NCI-H187 treated with DMSO at 0.1 percent for 48 hours (cell line): ENCODE results near the gene OPRM1.
"Not testable (repeated sequence)": the region's sequence is repeated elsewhere in the genome, so short reads cannot be mapped to it uniquely, and the experiment has no call there.

Experiments
- DNase-seq: peaks from one replicate; lab custom pipeline; 2025; lab: John Stamatoyannopoulos, UW

Gene OPRM1

DNA sequence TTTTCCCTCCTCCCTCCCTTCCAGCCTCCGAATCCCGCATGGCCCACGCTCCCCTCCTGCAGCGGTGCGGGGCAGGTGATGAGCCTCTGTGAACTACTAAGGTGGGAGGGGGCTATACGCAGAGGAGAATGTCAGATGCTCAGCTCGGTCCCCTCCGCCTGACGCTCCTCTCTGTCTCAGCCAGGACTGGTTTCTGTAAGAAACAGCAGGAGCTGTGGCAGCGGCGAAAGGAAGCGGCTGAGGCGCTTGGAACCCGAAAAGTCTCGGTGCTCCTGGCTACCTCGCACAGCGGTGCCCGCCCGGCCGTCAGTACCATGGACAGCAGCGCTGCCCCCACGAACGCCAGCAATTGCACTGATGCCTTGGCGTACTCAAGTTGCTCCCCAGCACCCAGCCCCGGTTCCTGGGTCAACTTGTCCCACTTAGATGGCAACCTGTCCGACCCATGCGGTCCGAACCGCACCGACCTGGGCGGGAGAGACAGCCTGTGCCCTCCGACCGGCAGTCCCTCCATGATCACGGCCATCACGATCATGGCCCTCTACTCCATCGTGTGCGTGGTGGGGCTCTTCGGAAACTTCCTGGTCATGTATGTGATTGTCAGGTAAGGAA is at the start of gene OPRM1:
OPRM1 (plus strand) TSS at position 10 of the 612 bp plus-strand sequence; CDS start at position 315, 305 bp downstream.
- DNase-seq: no peak

- DNase-seq: no peak
Measured at GRCh38 chr6:153989989-153990388, 49.1 kb upstream of the OPRM1 start.

DNA sequence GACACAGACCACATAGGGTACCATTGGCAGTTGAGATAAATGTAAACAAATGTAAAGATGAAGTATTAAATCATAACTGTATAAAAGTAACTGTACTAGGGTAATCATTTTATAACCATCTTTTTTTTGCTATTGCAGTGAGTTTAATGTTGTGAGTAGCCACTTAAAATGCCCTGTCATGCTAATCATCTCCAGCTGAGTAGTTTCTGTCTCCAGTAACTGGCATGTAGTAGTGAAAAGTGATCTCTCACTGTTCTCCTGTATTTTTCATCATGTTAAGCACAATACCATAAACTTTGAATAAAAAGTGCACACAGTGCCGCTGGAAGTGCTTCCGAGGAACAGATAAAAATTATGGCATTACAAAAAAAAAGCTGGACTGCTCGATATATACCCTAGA is 45.0 kb upstream of the OPRM1 start:
- no peak for DNase-seq

DNA sequence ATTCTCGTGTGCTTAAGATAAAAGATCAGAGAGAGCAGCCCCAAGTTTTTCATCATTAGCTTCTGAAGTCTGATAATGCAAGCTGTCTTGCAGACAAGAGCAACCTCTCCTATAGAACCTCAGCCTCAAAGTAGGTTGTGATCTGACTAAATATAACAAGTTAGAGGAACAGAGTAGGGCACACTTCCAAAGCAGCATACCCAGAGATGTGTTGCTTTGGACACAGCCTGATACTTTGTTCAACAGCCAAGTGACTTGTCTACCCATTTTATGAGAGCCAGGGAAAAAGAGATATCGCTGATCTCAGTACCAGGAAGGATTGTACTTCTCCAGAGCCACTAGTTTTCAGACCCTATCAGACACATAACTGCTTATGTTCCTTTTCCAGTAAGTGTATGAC is 44.2 kb upstream of the OPRM1 start:
- DNase-seq: no peak

DNA sequence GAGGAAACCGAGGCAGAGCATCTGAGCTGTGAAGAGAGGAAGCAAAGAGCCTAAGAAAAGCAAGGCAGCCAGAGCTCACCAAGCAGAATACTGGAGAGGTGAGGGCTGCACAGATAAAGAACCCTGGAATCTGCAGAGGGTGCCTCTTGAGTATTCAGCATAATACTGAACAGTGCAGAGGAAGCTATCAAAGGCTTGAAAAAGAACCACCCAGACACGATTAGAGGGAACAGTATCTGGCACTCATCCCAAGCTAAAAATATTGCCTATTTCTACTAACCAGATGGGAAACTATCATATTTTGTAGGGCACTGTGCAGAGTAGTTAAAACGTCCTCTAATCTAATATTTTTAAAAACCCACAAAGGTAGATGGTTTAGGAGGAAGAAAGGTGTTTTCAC is 41.8 kb upstream of the OPRM1 start:
- no peak for DNase-seq

- no peak for DNase-seq
Measured at GRCh38 chr6:154001494-154002285, 37.4 kb upstream of the OPRM1 start.

DNA sequence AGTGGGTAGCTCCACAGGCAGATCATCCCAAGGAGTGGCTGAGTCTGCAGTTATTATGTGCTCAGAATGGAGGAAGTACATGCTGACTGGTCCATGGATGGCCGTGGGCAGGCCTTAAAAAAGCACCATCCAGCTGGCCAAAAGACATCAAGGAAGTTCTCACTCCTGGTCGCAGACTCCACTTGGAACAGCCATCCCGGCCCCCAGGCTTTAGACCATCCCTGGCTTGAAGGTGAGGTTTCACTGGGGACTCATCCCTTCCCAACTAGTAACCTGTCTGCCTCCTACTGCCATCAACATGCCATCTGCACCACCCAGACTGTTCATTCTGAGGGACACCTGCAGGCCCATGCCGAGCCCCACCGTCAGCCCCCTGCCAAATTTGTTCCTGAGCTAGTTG is 36.1 kb upstream of the OPRM1 start:
- DNase-seq: no peak

DNA sequence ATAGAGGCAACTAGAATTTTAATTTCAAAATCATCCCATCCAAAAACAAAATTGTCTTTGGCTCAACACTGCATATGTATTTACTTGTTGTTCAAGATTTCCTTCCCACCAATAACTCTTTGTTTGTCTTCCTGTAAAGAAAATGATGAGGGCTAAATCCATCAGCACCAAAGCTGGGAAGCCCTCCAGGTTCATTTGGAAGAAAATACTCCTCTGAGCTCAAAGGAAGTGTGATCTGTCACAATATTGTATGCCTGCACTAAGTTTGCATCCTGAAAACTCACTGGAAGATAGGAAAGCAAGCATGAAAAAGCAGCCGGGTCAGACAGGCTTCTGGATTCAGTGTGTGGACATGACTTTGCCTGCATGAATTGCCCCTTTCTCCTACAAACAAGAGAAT is 28.7 kb upstream of the OPRM1 start:
- DNase-seq: no peak

- no peak for DNase-seq
Measured at GRCh38 chr6:154012852-154013251, 26.2 kb upstream of the OPRM1 start.

- DNase-seq: no peak
Measured at GRCh38 chr6:154017786-154018185, 21.3 kb upstream of the OPRM1 start.

GRCh38 chr6:154030646-154031045 is 8.4 kb upstream of the OPRM1 start:
- no peak for DNase-seq

- DNase-seq: no peak
Measured at GRCh38 chr6:154041001-154041400, 2.0 kb downstream of the OPRM1 start.

DNA sequence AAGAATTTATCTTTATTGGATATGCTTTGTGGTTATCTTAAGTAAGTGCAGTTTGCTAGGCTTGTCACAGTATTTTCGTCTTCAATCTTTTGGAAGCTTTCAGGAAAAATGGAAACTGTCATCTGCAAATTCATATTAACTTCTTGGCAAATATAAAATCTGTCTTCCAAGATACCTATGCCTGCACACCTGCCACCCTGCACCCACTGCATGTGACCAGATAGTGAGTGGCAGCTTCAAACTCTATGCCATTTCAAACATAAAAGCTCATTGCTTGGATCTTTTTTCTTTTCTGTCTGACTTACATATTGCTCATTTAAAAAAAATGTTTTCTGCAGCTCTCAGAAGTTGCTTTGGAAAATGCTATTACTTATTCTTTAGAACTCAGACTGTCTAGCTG is 14.1 kb downstream of the OPRM1 start:
- no peak for DNase-seq

GRCh38 chr6:154056536-154056935 is 17.5 kb downstream of the OPRM1 start:
- no peak for DNase-seq

DNA sequence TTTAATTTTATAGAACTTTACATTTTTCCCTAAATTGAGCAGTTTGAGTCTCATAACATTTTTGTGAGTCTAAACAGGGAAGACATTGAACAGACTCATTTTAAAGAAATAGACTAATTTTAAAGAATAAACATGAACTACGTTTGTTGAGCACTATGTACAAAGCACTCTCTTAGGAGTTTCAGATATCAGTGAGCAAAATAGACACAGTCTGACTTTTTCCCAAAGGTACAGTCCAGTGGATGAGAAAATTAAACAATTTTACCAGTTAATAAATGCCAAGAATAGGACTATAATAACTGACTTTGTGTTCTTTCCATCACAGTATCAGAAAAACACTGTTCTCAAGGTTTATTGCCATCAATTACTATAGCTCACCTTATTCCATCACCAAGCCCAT is 18.1 kb downstream of the OPRM1 start:
- no peak for DNase-seq

DNA sequence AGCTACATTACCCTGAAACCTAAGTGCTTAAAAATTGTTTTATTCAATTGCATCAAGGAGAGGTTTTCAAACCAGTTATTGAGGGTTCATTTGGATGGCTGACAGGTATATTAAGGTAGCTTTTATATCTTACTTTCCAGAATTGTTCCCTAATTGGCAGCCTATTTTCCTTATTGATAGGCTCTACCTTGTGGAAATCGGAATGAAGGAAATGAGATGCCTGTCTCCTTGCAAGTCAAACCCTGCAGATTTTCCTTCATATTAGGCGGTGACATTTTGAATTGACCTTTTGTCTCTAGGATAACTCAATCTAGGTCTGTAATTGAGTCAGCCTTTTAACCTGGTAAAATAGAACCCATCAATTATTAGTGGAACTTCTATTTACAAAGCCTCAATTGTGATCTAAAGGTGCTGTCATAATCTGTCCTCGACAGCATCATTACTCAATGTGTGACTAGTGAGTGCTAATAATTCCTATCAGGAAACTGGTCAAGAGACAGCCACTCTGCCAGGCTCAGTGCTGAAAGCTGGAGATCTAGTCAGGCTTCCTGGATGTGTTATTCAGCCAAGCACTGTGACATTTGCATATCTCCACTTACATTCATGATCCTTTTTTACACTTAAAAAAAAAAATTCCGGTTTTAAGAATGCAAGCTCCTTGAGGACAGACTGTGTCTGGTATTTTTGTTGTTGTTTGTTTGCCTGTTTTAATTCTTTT is 20.1 kb downstream of the OPRM1 start:
- no peak for DNase-seq

- DNase-seq: no peak
Measured at GRCh38 chr6:154060076-154060475, 21.0 kb downstream of the OPRM1 start.

DNA sequence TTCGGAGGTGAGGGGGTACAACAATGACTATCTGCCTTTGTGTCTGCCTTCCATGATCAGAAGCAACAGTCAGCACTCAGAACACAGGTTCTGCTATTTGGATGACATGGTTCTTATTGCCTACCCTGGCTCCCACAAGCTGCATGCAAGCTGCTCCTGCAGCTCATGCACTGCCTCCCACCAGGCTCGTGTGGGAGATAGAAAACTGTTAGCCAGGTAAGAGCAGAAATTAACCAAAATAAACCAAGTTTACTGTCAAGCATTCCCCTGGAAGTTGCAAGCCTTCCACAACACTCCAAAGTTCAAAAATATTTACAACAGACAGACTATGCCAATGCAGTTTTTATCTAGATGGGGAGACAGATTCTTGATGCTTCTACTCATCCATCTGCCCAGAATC is 31.0 kb downstream of the OPRM1 start:
- no peak for DNase-seq

DNA sequence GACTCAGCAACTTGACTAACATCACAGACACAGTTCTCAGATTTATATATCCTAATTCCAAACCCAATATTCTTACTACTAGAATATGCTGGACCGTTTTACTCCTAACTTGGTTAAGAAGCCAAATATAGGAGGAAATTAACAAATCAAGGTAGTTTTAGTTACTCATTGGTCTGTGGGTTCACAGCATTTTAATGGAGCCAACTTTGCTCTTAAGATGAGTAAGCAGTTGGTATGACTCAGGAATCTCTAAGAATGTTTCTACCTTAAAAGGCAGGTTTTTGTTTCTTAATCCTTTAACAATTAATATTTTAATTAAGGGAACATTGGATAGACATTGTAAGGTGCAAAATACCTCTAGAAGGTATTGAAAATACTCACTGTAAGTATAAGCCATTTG is 31.6 kb downstream of the OPRM1 start:
- DNase-seq: no peak

GRCh38 chr6:154071236-154071635 is 32.2 kb downstream of the OPRM1 start:
- no peak for DNase-seq

GRCh38 chr6:154071711-154072110 is 32.7 kb downstream of the OPRM1 start:
- DNase-seq: no peak

DNA sequence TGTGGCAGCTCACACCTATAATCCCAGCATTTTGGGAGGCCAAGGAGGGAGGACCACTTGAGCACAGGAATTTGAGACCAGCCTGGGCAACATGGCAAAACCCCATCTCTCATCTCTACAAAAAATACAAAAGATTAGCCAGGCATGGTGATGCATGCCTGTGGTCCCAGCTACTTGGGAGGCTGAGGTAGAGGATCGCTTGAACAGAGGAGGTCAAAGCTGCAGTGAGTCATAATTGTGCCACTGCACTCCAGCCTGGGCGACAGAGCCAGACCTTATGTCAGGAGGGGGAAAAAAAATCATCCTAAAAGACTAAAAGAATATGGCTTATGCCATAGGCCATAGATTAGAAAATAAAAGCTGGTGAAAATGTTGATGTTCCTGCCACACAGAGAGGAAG is 39.6 kb downstream of the OPRM1 start:
- DNase-seq: not testable (repeated sequence)
